GM13977 (cell line): ENCODE results near the gene XAGE1B.
"Not testable (repeated sequence)": the region's sequence is repeated elsewhere in the genome, so short reads cannot be mapped to it uniquely, and the experiment has no call there.

ENCODE experiments used
- DNase-seq: peaks from one replicate; pipeline ENCODE4 v3.0.0; 2012; ENCODE audit warnings: low spot score
- in situ Hi-C: fragments of 300-500 bp; cut with MboI; formaldehyde crosslinking; loops from one replicate; pipeline ENCODE4 v1.12.0; 2022; ENCODE audit warnings: low sequenced_read_pairs, low pct_unique_long_range_greater_than_20kb, mixed read lengths, inconsistent platforms; ENCODE audit not compliant: unreplicated experiment
- TF ChIP-seq, protein P1 (sequence below): IDR thresholded peaks from 2 replicates; pipeline ENCODE4 v1.5.1; 2012; ENCODE audit warnings: mild to moderate bottlenecking, control low read depth; ENCODE audit not compliant: insufficient read depth; ENCODE audit errors: extremely low read depth, missing control alignments

The XAGE1B gene, protein sequence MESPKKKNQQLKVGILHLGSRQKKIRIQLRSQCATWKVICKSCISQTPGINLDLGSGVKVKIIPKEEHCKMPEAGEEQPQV

DNA sequence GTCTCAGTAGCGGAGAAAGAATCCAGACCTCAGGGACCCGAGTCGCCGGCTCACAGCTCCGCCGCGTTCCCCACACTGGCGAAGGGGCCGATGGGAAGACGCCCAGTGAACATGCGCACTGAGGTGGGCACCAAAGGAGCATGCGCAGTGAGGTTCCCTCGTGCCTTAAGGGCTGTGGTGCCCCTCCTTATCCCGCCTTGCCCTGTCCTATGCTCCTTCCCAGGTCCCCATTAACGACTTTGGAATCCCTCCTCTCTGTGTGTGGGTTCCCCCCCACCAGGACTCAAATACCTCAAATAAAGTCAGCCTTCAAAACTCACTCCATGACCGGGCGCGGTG is at the start of gene XAGE1B:
XAGE1B (minus strand) TSS at position 77 of the 339 bp plus-strand sequence. CDS start 1,536 bp downstream, outside the sequence.
- DNase-seq, in situ Hi-C loops: not testable (repeated sequence)

DNA sequence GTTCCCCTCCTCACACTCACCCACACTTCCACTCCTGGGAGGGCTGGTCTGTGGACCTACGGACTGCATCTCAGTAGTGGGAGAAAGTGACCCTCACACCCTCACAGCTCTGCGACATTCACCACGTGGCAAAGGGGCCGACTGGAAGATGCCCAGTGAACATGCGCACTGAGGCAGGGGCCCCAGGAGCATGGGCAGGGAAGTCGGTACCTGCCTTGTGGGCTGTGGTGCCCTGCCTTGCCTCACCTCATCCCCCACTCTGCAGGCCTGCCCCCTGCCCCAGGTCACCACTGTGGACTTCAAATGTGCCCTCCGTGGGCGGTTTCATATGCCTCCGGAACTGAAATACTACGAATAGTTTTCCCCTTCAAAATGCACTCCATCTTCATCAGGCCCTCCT is 46.2 kb upstream of the XAGE1B start:
- in situ Hi-C loops = no loop called here
- no peak for DNase-seq
- TF ChIP-seq, protein P1, sequence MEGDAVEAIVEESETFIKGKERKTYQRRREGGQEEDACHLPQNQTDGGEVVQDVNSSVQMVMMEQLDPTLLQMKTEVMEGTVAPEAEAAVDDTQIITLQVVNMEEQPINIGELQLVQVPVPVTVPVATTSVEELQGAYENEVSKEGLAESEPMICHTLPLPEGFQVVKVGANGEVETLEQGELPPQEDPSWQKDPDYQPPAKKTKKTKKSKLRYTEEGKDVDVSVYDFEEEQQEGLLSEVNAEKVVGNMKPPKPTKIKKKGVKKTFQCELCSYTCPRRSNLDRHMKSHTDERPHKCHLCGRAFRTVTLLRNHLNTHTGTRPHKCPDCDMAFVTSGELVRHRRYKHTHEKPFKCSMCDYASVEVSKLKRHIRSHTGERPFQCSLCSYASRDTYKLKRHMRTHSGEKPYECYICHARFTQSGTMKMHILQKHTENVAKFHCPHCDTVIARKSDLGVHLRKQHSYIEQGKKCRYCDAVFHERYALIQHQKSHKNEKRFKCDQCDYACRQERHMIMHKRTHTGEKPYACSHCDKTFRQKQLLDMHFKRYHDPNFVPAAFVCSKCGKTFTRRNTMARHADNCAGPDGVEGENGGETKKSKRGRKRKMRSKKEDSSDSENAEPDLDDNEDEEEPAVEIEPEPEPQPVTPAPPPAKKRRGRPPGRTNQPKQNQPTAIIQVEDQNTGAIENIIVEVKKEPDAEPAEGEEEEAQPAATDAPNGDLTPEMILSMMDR = no peak

DNA sequence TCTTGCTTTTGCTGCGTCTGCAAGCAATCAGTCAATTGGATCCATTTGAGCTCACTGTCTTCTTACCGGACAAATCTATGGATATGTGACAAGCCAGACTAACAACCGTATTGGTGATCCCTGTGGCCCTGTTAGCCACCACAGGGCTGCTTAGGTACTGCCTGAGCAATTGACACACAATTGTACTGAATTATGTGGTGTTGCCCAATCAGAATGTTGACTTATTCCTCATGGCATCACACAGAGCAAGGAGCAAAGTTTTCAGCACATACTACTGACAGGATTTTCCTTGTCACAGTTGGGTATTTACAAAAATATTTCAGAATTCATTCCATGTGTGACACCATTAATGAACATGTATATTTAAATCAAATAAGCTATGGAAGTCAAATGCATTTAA is 41.3 kb upstream of the XAGE1B start:
- TF ChIP-seq, protein P1 = no peak
- in situ Hi-C loops = no loop called here
- DNase-seq = no peak

DNA sequence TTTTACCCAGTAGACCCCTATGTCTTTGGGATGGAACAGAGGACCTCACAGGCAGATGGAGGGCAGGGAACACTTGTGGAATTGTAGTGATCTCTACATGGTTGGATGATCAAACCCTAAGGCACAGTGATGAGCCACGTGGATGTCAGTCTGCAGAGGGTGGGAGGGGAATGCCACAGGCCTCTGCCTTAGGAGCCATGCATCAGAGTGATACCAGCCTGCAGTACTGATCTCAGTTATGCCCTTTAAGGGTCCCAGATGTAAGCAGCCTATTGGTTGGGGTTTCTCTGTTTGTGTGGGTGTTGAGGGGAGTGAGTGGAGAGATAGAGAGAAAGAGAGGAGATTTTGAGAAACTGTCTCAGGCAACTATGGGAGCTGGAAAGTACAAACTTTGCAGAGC is 39.9 kb upstream of the XAGE1B start:
- TF ChIP-seq, protein P1 = no peak
- no peak for DNase-seq
- in situ Hi-C loops = no loop called here

DNA sequence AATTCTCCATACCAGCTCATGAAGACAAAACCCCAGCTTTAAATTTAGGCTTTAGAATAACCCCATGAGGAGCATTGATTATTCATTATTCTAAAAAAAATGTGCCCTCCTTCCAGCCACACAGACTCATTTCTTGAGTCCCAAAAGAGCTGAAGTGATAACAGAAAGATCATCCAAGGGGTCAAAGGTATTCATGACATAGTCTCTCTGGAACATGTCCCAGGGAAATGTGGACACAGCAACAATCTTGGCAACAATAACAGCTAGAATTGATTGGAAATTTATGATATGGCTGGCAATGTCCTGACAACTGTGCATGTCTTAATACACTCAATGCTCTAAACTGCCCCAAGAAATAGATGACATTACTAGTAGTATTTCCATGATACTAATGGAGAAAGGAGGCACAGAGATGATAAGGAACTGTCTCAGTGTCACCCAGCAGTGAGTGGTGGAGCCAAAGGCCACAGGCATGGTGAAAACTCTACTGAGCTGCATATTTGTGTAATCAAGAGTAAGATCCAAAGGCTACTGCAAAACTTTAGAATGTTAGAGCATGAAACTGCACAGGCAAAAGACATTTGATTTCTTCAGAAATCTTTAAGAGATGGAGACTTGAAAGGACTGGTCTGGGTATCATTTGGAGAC is 37.3 kb upstream of the XAGE1B start:
- in situ Hi-C loops = no loop called here
- no peak for DNase-seq
- TF ChIP-seq, protein P1 = no peak

DNA sequence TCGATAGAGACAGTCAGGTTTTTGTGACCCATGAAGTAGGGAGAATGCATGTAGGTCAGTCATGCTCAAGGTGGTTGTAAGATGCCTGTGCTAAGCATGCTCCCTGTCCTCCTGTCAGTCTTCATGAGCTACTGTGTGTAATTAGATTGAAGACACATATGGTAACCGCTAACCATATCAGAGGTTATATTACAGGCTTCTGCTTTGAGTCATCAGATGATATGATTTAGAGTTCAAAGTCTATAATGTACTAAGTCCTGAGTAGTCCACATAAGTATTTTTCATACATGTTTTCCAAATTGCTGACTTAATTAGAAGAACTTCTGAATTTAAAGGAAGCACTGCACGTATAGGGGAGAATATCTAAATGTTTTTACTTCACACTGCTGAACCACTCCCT is 31.9 kb upstream of the XAGE1B start:
- DNase-seq, in situ Hi-C loops: not testable (repeated sequence)

DNA sequence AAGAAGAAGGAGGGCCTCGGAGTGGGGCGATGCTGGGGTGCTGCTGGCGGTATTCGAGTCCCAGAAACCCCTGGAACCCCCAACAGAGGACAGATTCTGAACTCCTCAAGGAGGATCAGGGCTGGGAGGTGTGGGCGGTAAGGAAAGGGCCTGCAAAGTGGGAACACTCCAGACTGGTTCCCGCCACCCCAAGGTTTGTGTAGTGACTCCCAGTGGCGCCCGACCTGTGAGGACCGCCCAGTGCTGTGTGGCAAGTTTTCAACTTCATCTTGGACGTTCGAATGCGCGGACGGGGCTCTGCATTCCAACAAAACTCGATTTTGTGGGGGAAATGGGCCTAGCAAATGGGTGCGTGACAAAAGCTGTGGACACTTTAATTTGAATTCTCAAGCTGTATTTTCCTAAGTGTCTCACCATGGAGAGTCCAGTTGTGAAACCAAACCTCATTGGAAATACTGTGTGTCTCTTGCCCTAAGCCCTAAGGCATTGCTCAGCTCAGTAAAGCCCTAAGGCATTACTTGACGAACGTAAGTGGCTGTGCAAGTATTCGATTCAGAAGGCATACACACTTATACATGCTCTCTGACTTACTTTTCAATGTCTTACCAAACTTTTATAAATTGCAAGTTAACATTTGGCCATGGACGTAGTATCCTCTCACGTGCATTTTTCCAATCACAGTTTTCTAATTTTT is 27.4 kb upstream of the XAGE1B start:
- no peak for DNase-seq
- in situ Hi-C loops = no loop called here
- TF ChIP-seq, protein P1 = no peak
